SK-N-SH (cell line): Measurements from ENCODE around the gene CCL22. TPM values are rescaled to one million over a fixed set of nuclear protein-coding genes. Genes with fewer than 3 reads are reported as not detected.

Experiments used
- CTCF ChIA-PET: fragments of 300-600, 350-600 bp; formaldehyde crosslinking; extraction: SDS; loops from one replicate; lab custom pipeline; 2021; lab: Yijun Ruan, JAX
- POLR2A ChIA-PET: fragments of 350-600 bp; sonication (Branson Sonifier 250); formaldehyde crosslinking; extraction: SDS; loops from one replicate; lab custom pipeline; 2020; ENCODE audit warnings: antibody characterized with exemption, inconsistent platforms; lab: Yijun Ruan, JAX
- DNase-seq: peaks from one replicate; pipeline ENCODE4 v3.0.0; 2012
- H2AFZ ChIP-seq: fragments of 200-600 bp; sonication (generic); 2 replicates; pipeline ENCODE4 v1.8.1; 2016; ENCODE audit warnings: antibody characterized with exemption, mild to moderate bottlenecking, low read depth
- H3F3A ChIP-seq: fragments of 200-600 bp; sonication (generic); replicated peaks from 2 replicates; pipeline ENCODE3; 2016; ENCODE audit warnings: antibody characterized with exemption, mild to moderate bottlenecking; ENCODE audit not compliant: insufficient read depth
- H3K27ac ChIP-seq, 2 experiments: fragments of 200-500 bp in 1 of 2; fragments of 200-600 bp in 1 of 2; sonication (Bioruptor generic) in 1 of 2; sonication (generic), shearing (Covaris generic) in 1 of 2; 2 replicates each; pipeline versions ENCODE4 v1.5.1 to v1.6.1; 2014 to 2016; ENCODE audit warnings: low read depth in 2 of 2, inconsistent platforms in 1 of 2, low read length in 1 of 2, mild to moderate bottlenecking in 1 of 2, mixed read lengths in 1 of 2
- H3K27me3 ChIP-seq: fragments of 200-600 bp; sonication (generic), shearing (Covaris generic); 2 replicates; pipeline ENCODE4 v1.6.1; 2016; ENCODE audit warnings: mixed run types; ENCODE audit not compliant: insufficient read depth
- H3K36me3 ChIP-seq, 2 experiments: fragments of 200-500 bp in 1 of 2; fragments of 200-600 bp in 1 of 2; sonication (Bioruptor generic) in 1 of 2; sonication (generic) in 1 of 2; replicated peaks in 1 of 2; 2 replicates each; pipeline versions ENCODE3 to v1.5.1; 2014 to 2016; ENCODE audit warnings: low read length in 1 of 2, mild to moderate bottlenecking in 1 of 2; ENCODE audit not compliant: insufficient read depth in 2 of 2, control insufficient read depth in 1 of 2
- H3K4me1 ChIP-seq, 2 experiments: fragments of 200-500 bp in 1 of 2; fragments of 200-600 bp in 1 of 2; sonication (Bioruptor generic) in 1 of 2; sonication (generic), shearing (Covaris generic) in 1 of 2; 2 replicates each; pipeline versions ENCODE4 v1.5.1 to v1.6.1; 2014 to 2016; ENCODE audit warnings: low read depth in 1 of 2, low read length in 1 of 2, mixed run types in 1 of 2; ENCODE audit not compliant: insufficient read depth in 2 of 2, control insufficient read depth in 1 of 2
- H3K4me2 ChIP-seq: fragments of 200-600 bp; sonication (generic), shearing (Covaris generic); 2 replicates; pipeline ENCODE4 v1.6.1; 2017; ENCODE audit warnings: mixed run types
- H3K4me3 ChIP-seq, 2 experiments: fragments of 200-500 bp in 1 of 2; fragments of 200-600 bp in 1 of 2; sonication (Bioruptor generic) in 1 of 2; sonication (generic), shearing (Covaris generic) in 1 of 2; 2 replicates each; pipeline versions ENCODE4 v1.5.1 to v1.8.1; 2014 to 2016; ENCODE audit warnings: low read depth in 2 of 2, inconsistent platforms in 1 of 2, low read length in 1 of 2, mild to moderate bottlenecking in 1 of 2, mixed read lengths in 1 of 2, moderate library complexity in 1 of 2
- H3K79me2 ChIP-seq: fragments of 200-600 bp; sonication (generic); 2 replicates; pipeline ENCODE4 v1.8.1; 2017; ENCODE audit warnings: mild to moderate bottlenecking; ENCODE audit not compliant: insufficient read depth
- H3K9ac ChIP-seq: fragments of 200-600 bp; sonication (generic); 2 replicates; pipeline ENCODE4 v1.6.1; 2017; ENCODE audit warnings: mixed run types
- H3K9me2 ChIP-seq: fragments of 200-600 bp; sonication (generic); 2 replicates; pipeline ENCODE4 v1.6.1; 2017; ENCODE audit warnings: mixed run types
- H3K9me3 ChIP-seq: fragments of 200-600 bp; sonication (generic); 2 replicates; pipeline ENCODE4 v1.6.1; 2017; ENCODE audit warnings: mixed run types, mild to moderate bottlenecking, moderate library complexity
- H4K20me1 ChIP-seq: fragments of 200-600 bp; sonication (generic); 2 replicates; pipeline ENCODE4 v1.6.1; 2017; ENCODE audit warnings: mild to moderate bottlenecking, mixed run types; ENCODE audit not compliant: insufficient read depth
- EP300 ChIP-seq, 2 experiments: IDR thresholded peaks; 2 replicates each; pipeline versions ENCODE4 v1.4.0 to v1.6.1; 2012; ENCODE audit warnings: borderline replicate concordance in 1 of 2, low read depth in 1 of 2, low read length in 1 of 2
- FOSL2 ChIP-seq: IDR thresholded peaks from 2 replicates; pipeline ENCODE4 v1.4.0; 2012; ENCODE audit warnings: low read depth, mild to moderate bottlenecking, moderate library complexity, borderline replicate concordance
- FOXJ3 ChIP-seq: sonication (generic); formaldehyde crosslinking; IDR thresholded peaks from 2 replicates; pipeline ENCODE4 v1.5.1; 2020; ENCODE audit warnings: mild to moderate bottlenecking, missing genetic modification reagents
- JUND ChIP-seq: IDR thresholded peaks from 2 replicates; pipeline ENCODE4 v1.4.0; 2012
- NFIC ChIP-seq: IDR thresholded peaks from 2 replicates; pipeline ENCODE4 v1.4.0; 2012; ENCODE audit warnings: borderline replicate concordance
- NRF1 ChIP-seq: IDR thresholded peaks from 2 replicates; pipeline ENCODE4 v1.6.1; 2012; ENCODE audit warnings: low read depth, mild to moderate bottlenecking, low read length
- RFX5 ChIP-seq: IDR thresholded peaks from 2 replicates; pipeline ENCODE4 v1.6.1; 2012; ENCODE audit warnings: mild to moderate bottlenecking, improper control_type of control experiment, low read length
- SIN3A ChIP-seq: IDR thresholded peaks from 2 replicates; pipeline ENCODE4 v1.6.1; 2012; ENCODE audit warnings: low read depth, mild to moderate bottlenecking, low read length, moderate library complexity, borderline replicate concordance
- TAF1 ChIP-seq: IDR thresholded peaks from 2 replicates; pipeline ENCODE4 v1.6.1; 2012; ENCODE audit warnings: low read depth, mild to moderate bottlenecking, low read length, moderate library complexity, borderline replicate concordance
- WGBS: methylation state at CpG from one replicate; pipeline ENCODE4 v1.1.6; 2017; ENCODE audit warnings: low lambda C conversion rate; 5-methylcytosine and 5-hydroxymethylcytosine counted together
- polyA plus RNA-seq, 3 experiments: library from polyadenylated mRNA; depleted of rRNA; stranded (reverse); fragments of >200 nt; gene quantifications; 2 replicates each; pipeline ENCODE4 v1.2.3, GENCODE V29; 2012
- TF ChIP-seq, protein P1 (sequence below): IDR thresholded peaks from 2 replicates; pipeline ENCODE4 v1.4.0; 2012; ENCODE audit warnings: low read depth, borderline replicate concordance
- TF ChIP-seq, protein P2 (sequence below): fragments of 150-350 bp; IDR thresholded peaks from 2 replicates; pipeline ENCODE4 v1.6.1; 2017; ENCODE audit warnings: antibody characterized with exemption, low read length, low read depth, borderline replicate concordance
- TF ChIP-seq, protein P3 (sequence below): IDR thresholded peaks from 2 replicates; pipeline ENCODE4 v1.4.0; 2012; ENCODE audit warnings: low read depth, borderline replicate concordance
- TF ChIP-seq, protein P4 (sequence below): IDR thresholded peaks from 2 replicates; pipeline ENCODE4 v1.6.1; 2012; ENCODE audit warnings: mild to moderate bottlenecking, low read depth, low read length, moderate library complexity
- TF ChIP-seq, protein P5 (sequence below): fragments of 200-600 bp; sonication (generic); IDR thresholded peaks from 2 replicates; pipeline ENCODE4 v1.6.1; 2017; ENCODE audit warnings: antibody characterized with exemption, mild to moderate bottlenecking, moderate library complexity

CCL22 gene
- polyA plus RNA-seq, 1 of the 3 experiments (the other 2 are of a cell fraction), result not detected

DNA sequence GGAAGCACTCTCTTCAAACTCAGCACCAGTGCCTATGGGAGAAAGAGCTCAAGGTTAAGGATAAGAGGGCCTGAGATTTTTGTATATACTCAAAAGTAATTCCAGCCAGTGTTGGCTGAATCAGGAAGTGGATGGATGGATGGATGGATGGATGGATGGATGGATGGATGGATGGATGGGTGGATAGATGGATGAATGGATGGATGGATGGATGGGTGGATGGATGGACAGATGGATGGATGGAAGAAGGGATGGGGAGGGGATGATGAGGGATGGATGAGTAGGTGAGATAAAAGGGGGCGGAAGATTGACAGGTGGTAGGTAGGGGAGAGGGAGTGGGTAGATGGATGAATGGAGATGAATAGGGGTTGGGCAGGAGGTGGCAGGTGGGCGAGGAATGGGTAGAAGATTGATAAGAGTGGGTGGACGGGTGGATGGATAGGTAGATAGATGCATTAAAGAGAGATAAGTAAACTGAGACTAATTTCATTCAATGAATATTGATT, 17.8 kb downstream of the CCL22 start:
- WGBS, result 95% methylated on average over 3 of the region's 3 CpGs
- H3K27ac ChIP-seq, result no peak overlapping the region
- no peaks in the 10 kb centered on the region for H3K79me2 ChIP-seq
- H3K36me3 ChIP-seq, result no peaks in the 10 kb centered on the region
- no peaks in the 10 kb centered on the region for H3K9me3 ChIP-seq
- no peak overlapping the region for H2AFZ ChIP-seq
- H3K27me3 ChIP-seq, result no peaks in the 10 kb centered on the region
- TF ChIP-seq FOXJ3 (CRISPR knock-in tag) (no peak), EP300 (IDR thresholded peaks at IDR 0.05; ENCODE audit: borderline replicate concordance in 1 of 2, low read depth in 1 of 2, low read length in 1 of 2) (no peak), FOSL2 (no peak), JUND (no peak), NRF1 (no peak), SIN3A (no peak), RFX5 (no peak), TAF1 (no peak), NFIC (no peak)
- TF ChIP-seq, protein P1, sequence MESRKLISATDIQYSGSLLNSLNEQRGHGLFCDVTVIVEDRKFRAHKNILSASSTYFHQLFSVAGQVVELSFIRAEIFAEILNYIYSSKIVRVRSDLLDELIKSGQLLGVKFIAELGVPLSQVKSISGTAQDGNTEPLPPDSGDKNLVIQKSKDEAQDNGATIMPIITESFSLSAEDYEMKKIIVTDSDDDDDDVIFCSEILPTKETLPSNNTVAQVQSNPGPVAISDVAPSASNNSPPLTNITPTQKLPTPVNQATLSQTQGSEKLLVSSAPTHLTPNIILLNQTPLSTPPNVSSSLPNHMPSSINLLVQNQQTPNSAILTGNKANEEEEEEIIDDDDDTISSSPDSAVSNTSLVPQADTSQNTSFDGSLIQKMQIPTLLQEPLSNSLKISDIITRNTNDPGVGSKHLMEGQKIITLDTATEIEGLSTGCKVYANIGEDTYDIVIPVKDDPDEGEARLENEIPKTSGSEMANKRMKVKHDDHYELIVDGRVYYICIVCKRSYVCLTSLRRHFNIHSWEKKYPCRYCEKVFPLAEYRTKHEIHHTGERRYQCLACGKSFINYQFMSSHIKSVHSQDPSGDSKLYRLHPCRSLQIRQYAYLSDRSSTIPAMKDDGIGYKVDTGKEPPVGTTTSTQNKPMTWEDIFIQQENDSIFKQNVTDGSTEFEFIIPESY, result no peak
- TF ChIP-seq, protein P2, sequence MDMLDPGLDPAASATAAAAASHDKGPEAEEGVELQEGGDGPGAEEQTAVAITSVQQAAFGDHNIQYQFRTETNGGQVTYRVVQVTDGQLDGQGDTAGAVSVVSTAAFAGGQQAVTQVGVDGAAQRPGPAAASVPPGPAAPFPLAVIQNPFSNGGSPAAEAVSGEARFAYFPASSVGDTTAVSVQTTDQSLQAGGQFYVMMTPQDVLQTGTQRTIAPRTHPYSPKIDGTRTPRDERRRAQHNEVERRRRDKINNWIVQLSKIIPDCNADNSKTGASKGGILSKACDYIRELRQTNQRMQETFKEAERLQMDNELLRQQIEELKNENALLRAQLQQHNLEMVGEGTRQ, result no peak
- TF ChIP-seq, protein P3, sequence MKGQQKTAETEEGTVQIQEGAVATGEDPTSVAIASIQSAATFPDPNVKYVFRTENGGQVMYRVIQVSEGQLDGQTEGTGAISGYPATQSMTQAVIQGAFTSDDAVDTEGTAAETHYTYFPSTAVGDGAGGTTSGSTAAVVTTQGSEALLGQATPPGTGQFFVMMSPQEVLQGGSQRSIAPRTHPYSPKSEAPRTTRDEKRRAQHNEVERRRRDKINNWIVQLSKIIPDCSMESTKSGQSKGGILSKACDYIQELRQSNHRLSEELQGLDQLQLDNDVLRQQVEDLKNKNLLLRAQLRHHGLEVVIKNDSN, result no peak
- TF ChIP-seq, protein P4, sequence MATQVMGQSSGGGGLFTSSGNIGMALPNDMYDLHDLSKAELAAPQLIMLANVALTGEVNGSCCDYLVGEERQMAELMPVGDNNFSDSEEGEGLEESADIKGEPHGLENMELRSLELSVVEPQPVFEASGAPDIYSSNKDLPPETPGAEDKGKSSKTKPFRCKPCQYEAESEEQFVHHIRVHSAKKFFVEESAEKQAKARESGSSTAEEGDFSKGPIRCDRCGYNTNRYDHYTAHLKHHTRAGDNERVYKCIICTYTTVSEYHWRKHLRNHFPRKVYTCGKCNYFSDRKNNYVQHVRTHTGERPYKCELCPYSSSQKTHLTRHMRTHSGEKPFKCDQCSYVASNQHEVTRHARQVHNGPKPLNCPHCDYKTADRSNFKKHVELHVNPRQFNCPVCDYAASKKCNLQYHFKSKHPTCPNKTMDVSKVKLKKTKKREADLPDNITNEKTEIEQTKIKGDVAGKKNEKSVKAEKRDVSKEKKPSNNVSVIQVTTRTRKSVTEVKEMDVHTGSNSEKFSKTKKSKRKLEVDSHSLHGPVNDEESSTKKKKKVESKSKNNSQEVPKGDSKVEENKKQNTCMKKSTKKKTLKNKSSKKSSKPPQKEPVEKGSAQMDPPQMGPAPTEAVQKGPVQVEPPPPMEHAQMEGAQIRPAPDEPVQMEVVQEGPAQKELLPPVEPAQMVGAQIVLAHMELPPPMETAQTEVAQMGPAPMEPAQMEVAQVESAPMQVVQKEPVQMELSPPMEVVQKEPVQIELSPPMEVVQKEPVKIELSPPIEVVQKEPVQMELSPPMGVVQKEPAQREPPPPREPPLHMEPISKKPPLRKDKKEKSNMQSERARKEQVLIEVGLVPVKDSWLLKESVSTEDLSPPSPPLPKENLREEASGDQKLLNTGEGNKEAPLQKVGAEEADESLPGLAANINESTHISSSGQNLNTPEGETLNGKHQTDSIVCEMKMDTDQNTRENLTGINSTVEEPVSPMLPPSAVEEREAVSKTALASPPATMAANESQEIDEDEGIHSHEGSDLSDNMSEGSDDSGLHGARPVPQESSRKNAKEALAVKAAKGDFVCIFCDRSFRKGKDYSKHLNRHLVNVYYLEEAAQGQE, result no peak
- TF ChIP-seq, protein P5, sequence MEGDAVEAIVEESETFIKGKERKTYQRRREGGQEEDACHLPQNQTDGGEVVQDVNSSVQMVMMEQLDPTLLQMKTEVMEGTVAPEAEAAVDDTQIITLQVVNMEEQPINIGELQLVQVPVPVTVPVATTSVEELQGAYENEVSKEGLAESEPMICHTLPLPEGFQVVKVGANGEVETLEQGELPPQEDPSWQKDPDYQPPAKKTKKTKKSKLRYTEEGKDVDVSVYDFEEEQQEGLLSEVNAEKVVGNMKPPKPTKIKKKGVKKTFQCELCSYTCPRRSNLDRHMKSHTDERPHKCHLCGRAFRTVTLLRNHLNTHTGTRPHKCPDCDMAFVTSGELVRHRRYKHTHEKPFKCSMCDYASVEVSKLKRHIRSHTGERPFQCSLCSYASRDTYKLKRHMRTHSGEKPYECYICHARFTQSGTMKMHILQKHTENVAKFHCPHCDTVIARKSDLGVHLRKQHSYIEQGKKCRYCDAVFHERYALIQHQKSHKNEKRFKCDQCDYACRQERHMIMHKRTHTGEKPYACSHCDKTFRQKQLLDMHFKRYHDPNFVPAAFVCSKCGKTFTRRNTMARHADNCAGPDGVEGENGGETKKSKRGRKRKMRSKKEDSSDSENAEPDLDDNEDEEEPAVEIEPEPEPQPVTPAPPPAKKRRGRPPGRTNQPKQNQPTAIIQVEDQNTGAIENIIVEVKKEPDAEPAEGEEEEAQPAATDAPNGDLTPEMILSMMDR, result no peak
- no peaks in the 10 kb centered on the region for H4K20me1 ChIP-seq
- no peak overlapping the region for H3K4me3 ChIP-seq
- no peak for DNase-seq
- no peak overlapping the region for H3K4me2 ChIP-seq
- H3K9me2 ChIP-seq, result no peaks in the 10 kb centered on the region
- H3K4me1 ChIP-seq, result peaks cover 22 to 51% of the 10 kb centered on the region in 2 experiments; a peak in 3 of 4 replicates
- CTCF ChIA-PET, result interaction anchor here (10.1 kb wide), 1 partner anchor 42 kb away, joined by 97 read pairs; no protein-coding TSS in a partner anchor
- POLR2A ChIA-PET, result no interaction called here
- no peak overlapping the region for H3K9ac ChIP-seq
- H3F3A ChIP-seq, result peaks cover 7% of the 10 kb centered on the region
